Measurements from ENCODE around the gene HSPB1. TPM values are rescaled to one million over a fixed set of nuclear protein-coding genes. Genes with fewer than 3 reads are reported as not detected.

The HSPB1 gene
- total RNA-seq, 1 experiment from 2014 or later = 422 TPM

DNA sequence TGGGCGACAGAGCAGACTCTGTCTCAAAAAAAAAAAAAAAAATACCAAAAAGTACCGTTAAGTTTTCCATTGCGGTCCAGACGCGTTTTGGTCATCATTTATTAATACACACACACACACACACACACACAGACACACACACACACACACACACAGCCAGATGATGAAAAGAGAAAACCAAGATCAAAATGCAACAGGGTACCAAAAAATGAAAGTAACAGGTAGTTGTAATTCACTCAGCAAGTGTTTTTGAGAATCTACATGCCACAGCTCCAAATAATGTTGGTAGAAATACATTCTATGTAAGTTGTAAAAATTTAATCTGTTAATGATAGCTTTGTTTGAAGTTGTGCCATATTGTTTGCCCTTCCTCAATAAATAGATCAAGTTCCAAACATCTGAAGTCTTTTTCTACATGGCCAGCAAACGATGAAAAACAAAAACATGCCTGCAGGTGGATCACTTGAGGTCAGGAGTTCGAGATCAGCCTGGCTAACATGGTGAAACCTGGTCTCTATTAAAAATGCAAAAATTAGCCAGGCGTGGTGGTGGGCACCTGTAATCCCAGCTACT lies 46.9 kb downstream of the HSPB1 start:
- Histone ChIP-seq H3K4me3 (ENCODE audit: low read depth in 2 of 2, low read length in 2 of 2) (no peak overlapping the region), H3K27ac (ENCODE audit: low read length) (no peak overlapping the region), H3K36me3 (ENCODE audit: control insufficient read depth, insufficient read depth, low read length) (peaks cover 9% of the 10 kb centered on the region), H3K9me3 (ENCODE audit: control insufficient read depth, insufficient read depth, low read depth, low read length) (no peaks in the 10 kb centered on the region), H3K4me1 (ENCODE audit: control insufficient read depth, insufficient read depth, low read length) (no peaks in the 10 kb centered on the region), H3K27me3 (ENCODE audit: control insufficient read depth, insufficient read depth, low read length) (no peaks in the 10 kb centered on the region)
- TF ChIP-seq, protein P1, sequence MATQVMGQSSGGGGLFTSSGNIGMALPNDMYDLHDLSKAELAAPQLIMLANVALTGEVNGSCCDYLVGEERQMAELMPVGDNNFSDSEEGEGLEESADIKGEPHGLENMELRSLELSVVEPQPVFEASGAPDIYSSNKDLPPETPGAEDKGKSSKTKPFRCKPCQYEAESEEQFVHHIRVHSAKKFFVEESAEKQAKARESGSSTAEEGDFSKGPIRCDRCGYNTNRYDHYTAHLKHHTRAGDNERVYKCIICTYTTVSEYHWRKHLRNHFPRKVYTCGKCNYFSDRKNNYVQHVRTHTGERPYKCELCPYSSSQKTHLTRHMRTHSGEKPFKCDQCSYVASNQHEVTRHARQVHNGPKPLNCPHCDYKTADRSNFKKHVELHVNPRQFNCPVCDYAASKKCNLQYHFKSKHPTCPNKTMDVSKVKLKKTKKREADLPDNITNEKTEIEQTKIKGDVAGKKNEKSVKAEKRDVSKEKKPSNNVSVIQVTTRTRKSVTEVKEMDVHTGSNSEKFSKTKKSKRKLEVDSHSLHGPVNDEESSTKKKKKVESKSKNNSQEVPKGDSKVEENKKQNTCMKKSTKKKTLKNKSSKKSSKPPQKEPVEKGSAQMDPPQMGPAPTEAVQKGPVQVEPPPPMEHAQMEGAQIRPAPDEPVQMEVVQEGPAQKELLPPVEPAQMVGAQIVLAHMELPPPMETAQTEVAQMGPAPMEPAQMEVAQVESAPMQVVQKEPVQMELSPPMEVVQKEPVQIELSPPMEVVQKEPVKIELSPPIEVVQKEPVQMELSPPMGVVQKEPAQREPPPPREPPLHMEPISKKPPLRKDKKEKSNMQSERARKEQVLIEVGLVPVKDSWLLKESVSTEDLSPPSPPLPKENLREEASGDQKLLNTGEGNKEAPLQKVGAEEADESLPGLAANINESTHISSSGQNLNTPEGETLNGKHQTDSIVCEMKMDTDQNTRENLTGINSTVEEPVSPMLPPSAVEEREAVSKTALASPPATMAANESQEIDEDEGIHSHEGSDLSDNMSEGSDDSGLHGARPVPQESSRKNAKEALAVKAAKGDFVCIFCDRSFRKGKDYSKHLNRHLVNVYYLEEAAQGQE (IDR thresholded peaks at IDR 0.05; ENCODE audit: insufficient read depth in 1 of 2, low read depth in 2 of 2, low read length in 1 of 2) = no peak
- TF ChIP-seq TCF7L2 (IDR thresholded peaks at IDR 0.05; ENCODE audit: low read depth, low read length) = no peak
- TF ChIP-seq, protein P2, sequence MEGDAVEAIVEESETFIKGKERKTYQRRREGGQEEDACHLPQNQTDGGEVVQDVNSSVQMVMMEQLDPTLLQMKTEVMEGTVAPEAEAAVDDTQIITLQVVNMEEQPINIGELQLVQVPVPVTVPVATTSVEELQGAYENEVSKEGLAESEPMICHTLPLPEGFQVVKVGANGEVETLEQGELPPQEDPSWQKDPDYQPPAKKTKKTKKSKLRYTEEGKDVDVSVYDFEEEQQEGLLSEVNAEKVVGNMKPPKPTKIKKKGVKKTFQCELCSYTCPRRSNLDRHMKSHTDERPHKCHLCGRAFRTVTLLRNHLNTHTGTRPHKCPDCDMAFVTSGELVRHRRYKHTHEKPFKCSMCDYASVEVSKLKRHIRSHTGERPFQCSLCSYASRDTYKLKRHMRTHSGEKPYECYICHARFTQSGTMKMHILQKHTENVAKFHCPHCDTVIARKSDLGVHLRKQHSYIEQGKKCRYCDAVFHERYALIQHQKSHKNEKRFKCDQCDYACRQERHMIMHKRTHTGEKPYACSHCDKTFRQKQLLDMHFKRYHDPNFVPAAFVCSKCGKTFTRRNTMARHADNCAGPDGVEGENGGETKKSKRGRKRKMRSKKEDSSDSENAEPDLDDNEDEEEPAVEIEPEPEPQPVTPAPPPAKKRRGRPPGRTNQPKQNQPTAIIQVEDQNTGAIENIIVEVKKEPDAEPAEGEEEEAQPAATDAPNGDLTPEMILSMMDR (IDR thresholded peaks at IDR 0.05) = no peak
- no peak for TF ChIP-seq POLR2AphosphoS5 (IDR thresholded peaks at IDR 0.05; ENCODE audit: low read depth, low read length)
- TF ChIP-seq SIN3A (IDR thresholded peaks at IDR 0.05; ENCODE audit: borderline replicate concordance, insufficient read depth, low read depth, low read length) = no peak
- intact Hi-C loops (cut with micrococcal nuclease; ENCODE audit: unreplicated experiment) (no loop called here), in situ Hi-C loops (cut with HindIII; ENCODE audit: low pct_unique_long_range_greater_than_20kb, low sequenced_read_pairs) (no loop called here)
- ChIA-PET POLR2A (interaction anchor here (0.6 kb wide), 1 partner anchor 1214 kb away, joined by 3 read pairs; no protein-coding TSS in a partner anchor), CTCF (no interaction called here)
- BruUV-seq (replicated peaks) = TSS peak; percentile 2
- no peak for ATAC-seq
- DNase-seq (ENCODE audit: low read depth, low spot score) = no peak

DNA sequence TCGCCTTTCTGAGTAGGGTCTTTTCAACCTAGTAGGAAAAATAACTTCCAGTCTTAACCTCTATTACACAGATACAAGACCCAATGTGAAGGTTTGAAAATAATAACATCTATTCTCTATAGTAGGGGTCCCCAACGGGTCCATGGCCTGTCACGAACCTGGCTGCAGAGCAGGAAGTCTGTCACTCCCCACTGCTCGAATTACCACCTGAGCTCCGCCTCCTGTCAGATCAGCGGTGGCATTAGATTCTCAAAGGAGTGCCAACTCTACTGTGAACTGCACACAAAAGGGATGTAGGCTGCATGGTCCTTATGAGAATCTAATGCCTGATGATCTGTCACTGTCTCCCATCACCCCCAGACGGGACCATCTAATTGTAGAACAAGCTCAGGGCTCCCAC lies 48.9 kb downstream of the HSPB1 start:
- POLR2A ChIA-PET = no interaction called here

More for the DNA sequence above, 48.9 kb downstream of the HSPB1 start:
- peaks cover 9% of the 10 kb centered on the region; the same call in 1 of the 2 replicates for H3K36me3 ChIP-seq (ENCODE audit: control insufficient read depth, insufficient read depth, low read length)
- no TSS peak for BruUV-seq (replicated peaks)
- no peak for ATAC-seq
- H3K9me3 ChIP-seq (ENCODE audit: control insufficient read depth, insufficient read depth, low read depth, low read length) = no peaks in the 10 kb centered on the region
- in situ Hi-C loops (cut with HindIII; ENCODE audit: low pct_unique_long_range_greater_than_20kb, low sequenced_read_pairs) = no loop called here
- intact Hi-C loops (cut with micrococcal nuclease; ENCODE audit: unreplicated experiment) = no loop called here
- H3K27ac ChIP-seq (ENCODE audit: low read length) = no peak overlapping the region
- CTCF ChIA-PET = interaction anchor here (0.5 kb wide), 1 partner anchor 14 kb away, joined by 4 read pairs; no protein-coding TSS in a partner anchor
- no peak for DNase-seq (ENCODE audit: low read depth, low spot score)
- peaks cover 10% of the 10 kb centered on the region; the same call in 1 of the 2 replicates for H3K4me1 ChIP-seq (ENCODE audit: control insufficient read depth, insufficient read depth, low read length)
- H3K27me3 ChIP-seq (ENCODE audit: control insufficient read depth, insufficient read depth, low read length) = no peaks in the 10 kb centered on the region
- H3K4me3 ChIP-seq (ENCODE audit: low read depth in 2 of 2, low read length in 2 of 2) = no peak overlapping the region
- no peak for TF ChIP-seq POLR2AphosphoS5 (IDR thresholded peaks at IDR 0.05; ENCODE audit: low read depth, low read length)
- TF ChIP-seq, protein P2 (IDR thresholded peaks at IDR 0.05) = no peak
- no peak for TF ChIP-seq SIN3A (IDR thresholded peaks at IDR 0.05; ENCODE audit: borderline replicate concordance, insufficient read depth, low read depth, low read length)
- no peak for TF ChIP-seq TCF7L2 (IDR thresholded peaks at IDR 0.05; ENCODE audit: low read depth, low read length)

Data from Panc1 (cell line).